Fibroblast of skin of scalp (primary cell): ENCODE results near the gene ZNF655. TPM values are rescaled to one million over a fixed set of nuclear protein-coding genes. Genes with fewer than 3 reads are reported as not detected.
"Not testable (repeated sequence)": the region's sequence is repeated elsewhere in the genome, so short reads cannot be mapped to it uniquely, and the experiment has no call there.

Experiments
- DNase-seq: peaks from one replicate; pipeline ENCODE4 v3.0.0-alpha.2; 2013
- polyA plus RNA-seq, 2 experiments: library from polyadenylated mRNA; unstranded; fragments of 120-200 nt; gene quantifications; one replicate each; pipeline ENCODE4 v1.2.1, GENCODE V29; 2013; ENCODE audit not compliant: insufficient read length in 2 of 2

Gene ZNF655
- 46.1 TPM for polyA plus RNA-seq (2013, experiment 1 of 2; ENCODE audit: insufficient read length)
- polyA plus RNA-seq (2013, experiment 2 of 2; ENCODE audit: insufficient read length): 45.0 TPM

GRCh38 chr7:99558306-99559174 lies at the start of gene ZNF655:
TSS of gene ZNF655 (plus strand) at chr7:99558642. CDS start at chr7:99560560, 1,918 bp downstream.
- peak; percentile 96 for DNase-seq

- peak; percentile 16 for DNase-seq
These were observed 44.4 kb upstream of the ZNF655 start for GRCh38 chr7:99514050-99514449.

GRCh38 chr7:99521399-99521798 lies 37.0 kb upstream of the ZNF655 start:
- no peak for DNase-seq

- DNase-seq: no peak
These were observed 32.6 kb upstream of the ZNF655 start for GRCh38 chr7:99525713-99526440.

- no peak for DNase-seq
These were observed 27.1 kb upstream of the ZNF655 start for GRCh38 chr7:99531354-99531765.

GRCh38 chr7:99535667-99536066 lies 22.8 kb upstream of the ZNF655 start:
- DNase-seq: no peak

- no peak for DNase-seq
These were observed 19.1 kb upstream of the ZNF655 start for GRCh38 chr7:99539213-99539811.

- DNase-seq: no peak
These were observed 17.9 kb upstream of the ZNF655 start for GRCh38 chr7:99540542-99540941.

GRCh38 chr7:99541212-99541611 lies 17.2 kb upstream of the ZNF655 start:
- DNase-seq: no peak

- DNase-seq: no peak
These were observed 15.3 kb upstream of the ZNF655 start for GRCh38 chr7:99543081-99543671.

- DNase-seq: no peak
These were observed 14.5 kb upstream of the ZNF655 start for GRCh38 chr7:99543916-99544315.

- DNase-seq: not testable (repeated sequence)
These were observed 13.1 kb upstream of the ZNF655 start for GRCh38 chr7:99545308-99545707.

GRCh38 chr7:99549545-99549944 lies 8.9 kb upstream of the ZNF655 start:
- DNase-seq: not testable (repeated sequence)

GRCh38 chr7:99551334-99551733 lies 7.1 kb upstream of the ZNF655 start:
- no peak for DNase-seq

- peak; percentile 95 for DNase-seq
These were observed 6.5 kb upstream of the ZNF655 start, which contains the start of gene FAM200A for GRCh38 chr7:99551767-99552463. TSS of gene FAM200A (minus strand) at chr7:99552114. CDS start at chr7:99548407, 3,707 bp downstream.

- no peak for DNase-seq
These were observed 5.4 kb upstream of the ZNF655 start for GRCh38 chr7:99553039-99553438.

- DNase-seq: no peak
These were observed 3.5 kb upstream of the ZNF655 start for GRCh38 chr7:99554939-99555338.

- no peak for DNase-seq
These were observed 1.2 kb upstream of the ZNF655 start for GRCh38 chr7:99557196-99557607.

- no peak for DNase-seq
These were observed 519 bp upstream of the ZNF655 start for GRCh38 chr7:99557940-99558305.

- DNase-seq: peak; percentile 38
These were observed 903 bp downstream of the ZNF655 start for GRCh38 chr7:99559175-99559915.
